ENCODE results near the gene TUBA3D.
A peak's percentile ranks its signal among the peaks of the same experiment; 100 is the strongest.
"Not testable (repeated sequence)": the region's sequence is repeated elsewhere in the genome, so short reads cannot be mapped to it uniquely, and the experiment has no call there.

Gene TUBA3D

GRCh38 chr2:131517856-131518255 lies 41.9 kb downstream of the TUBA3D start:
- H3K27me3 Mint-ChIP-seq; H3K9me3 Mint-ChIP-seq; H3K4me1 Mint-ChIP-seq (ENCODE audit: low read depth); H3K27ac Mint-ChIP-seq; H3K4me3 Mint-ChIP-seq: not testable (repeated sequence)
- peaks cover 15% of the 10 kb centered on the region for H3K36me3 Mint-ChIP-seq (ENCODE audit: low read depth)

- H3K4me3 Mint-ChIP-seq; H3K4me1 Mint-ChIP-seq (ENCODE audit: low read depth); H3K27ac Mint-ChIP-seq; H3K9me3 Mint-ChIP-seq; H3K27me3 Mint-ChIP-seq: not testable (repeated sequence)
- H3K36me3 Mint-ChIP-seq (ENCODE audit: low read depth): peaks cover 15% of the 10 kb centered on the region
Observed at GRCh38 chr2:131518531-131518930, 42.6 kb downstream of the TUBA3D start.

GRCh38 chr2:131519466-131519865 lies 43.5 kb downstream of the TUBA3D start:
- Mint-ChIP-seq H3K27me3 (no peaks in the 10 kb centered on the region), H3K36me3 (ENCODE audit: low read depth) (peaks cover 15% of the 10 kb centered on the region), H3K27ac (no peak overlapping the region), H3K9me3 (no peaks in the 10 kb centered on the region), H3K4me3 (no peak overlapping the region), H3K4me1 (ENCODE audit: low read depth) (no peaks in the 10 kb centered on the region)

GRCh38 chr2:131519871-131520470 lies 44.1 kb downstream of the TUBA3D start:
- not testable (repeated sequence) for H3K27me3 Mint-ChIP-seq; H3K9me3 Mint-ChIP-seq; H3K4me3 Mint-ChIP-seq; H3K27ac Mint-ChIP-seq; H3K4me1 Mint-ChIP-seq (ENCODE audit: low read depth)
- H3K36me3 Mint-ChIP-seq (ENCODE audit: low read depth): peaks cover 15% of the 10 kb centered on the region

GRCh38 chr2:131520526-131520925 lies 44.6 kb downstream of the TUBA3D start:
- no peaks in the 10 kb centered on the region for H3K4me1 Mint-ChIP-seq (ENCODE audit: low read depth)
- H3K36me3 Mint-ChIP-seq (ENCODE audit: low read depth): peaks cover 15% of the 10 kb centered on the region
- no peaks in the 10 kb centered on the region for H3K9me3 Mint-ChIP-seq
- no peaks in the 10 kb centered on the region for H3K27me3 Mint-ChIP-seq
- H3K27ac Mint-ChIP-seq: no peak overlapping the region
- no peak overlapping the region for H3K4me3 Mint-ChIP-seq

- peaks cover 15% of the 10 kb centered on the region for H3K36me3 Mint-ChIP-seq (ENCODE audit: low read depth)
- not testable (repeated sequence) for H3K27ac Mint-ChIP-seq; H3K4me3 Mint-ChIP-seq; H3K9me3 Mint-ChIP-seq; H3K27me3 Mint-ChIP-seq; H3K4me1 Mint-ChIP-seq (ENCODE audit: low read depth)
Observed at GRCh38 chr2:131521524-131521923, 45.6 kb downstream of the TUBA3D start.

- Mint-ChIP-seq H3K9me3 (no peaks in the 10 kb centered on the region), H3K27me3 (no peaks in the 10 kb centered on the region), H3K36me3 (ENCODE audit: low read depth) (peaks cover 11% of the 10 kb centered on the region), H3K27ac (no peak overlapping the region), H3K4me1 (ENCODE audit: low read depth) (no peaks in the 10 kb centered on the region), H3K4me3 (no peak overlapping the region)
Observed at GRCh38 chr2:131521961-131522781, 46.3 kb downstream of the TUBA3D start.

- not testable (repeated sequence) for H3K27ac Mint-ChIP-seq; H3K9me3 Mint-ChIP-seq; H3K27me3 Mint-ChIP-seq; H3K36me3 Mint-ChIP-seq (ENCODE audit: low read depth); H3K4me3 Mint-ChIP-seq
- H3K4me1 Mint-ChIP-seq (ENCODE audit: low read depth): peaks cover 14% of the 10 kb centered on the region
Observed at GRCh38 chr2:131525256-131525655, 49.3 kb downstream of the TUBA3D start.

- H3K9me3 Mint-ChIP-seq: not testable (repeated sequence)
Observed at GRCh38 chr2:131527131-131528001, 51.4 kb downstream of the TUBA3D start, which contains the start of gene CCDC74A. Gene CCDC74A, plus strand, starts transcription at chr2:131527888. Its CDS starts 83 bp downstream, at chr2:131527971.

GRCh38 chr2:131528981-131529863 lies 53.3 kb downstream of the TUBA3D start:
- not testable (repeated sequence) for H3K27me3 Mint-ChIP-seq; H3K36me3 Mint-ChIP-seq (ENCODE audit: low read depth); H3K9me3 Mint-ChIP-seq
- H3K27ac Mint-ChIP-seq: peak overlapping the region; percentile 49
- peaks cover 14% of the 10 kb centered on the region for H3K4me1 Mint-ChIP-seq (ENCODE audit: low read depth)
- peak overlapping the region; percentile 62 for H3K4me3 Mint-ChIP-seq

More at GRCh38 chr2:131527131-131528001, 51.4 kb downstream of the TUBA3D start, which contains the start of gene CCDC74A:
- not testable (repeated sequence) for H3K27me3 Mint-ChIP-seq; H3K36me3 Mint-ChIP-seq (ENCODE audit: low read depth)
- Mint-ChIP-seq H3K4me3 (peak within 1 kb of the TSS; percentile 82), H3K4me1 (ENCODE audit: low read depth) (peaks cover 14% of the 10 kb centered on the region), H3K27ac (peak within 1 kb of the TSS; percentile 82)

GRCh38 chr2:131529864-131530445 lies 54.0 kb downstream of the TUBA3D start:
- not testable (repeated sequence) for H3K27ac Mint-ChIP-seq, H3K9me3 Mint-ChIP-seq, H3K4me3 Mint-ChIP-seq

GRCh38 chr2:131530626-131531344 lies 54.9 kb downstream of the TUBA3D start:
- H3K36me3 Mint-ChIP-seq (ENCODE audit: low read depth); H3K27me3 Mint-ChIP-seq; H3K9me3 Mint-ChIP-seq; H3K27ac Mint-ChIP-seq; H3K4me3 Mint-ChIP-seq: not testable (repeated sequence)
- H3K4me1 Mint-ChIP-seq (ENCODE audit: low read depth): peaks cover 14% of the 10 kb centered on the region

More at GRCh38 chr2:131529864-131530445, 54.0 kb downstream of the TUBA3D start:
- H3K27me3 Mint-ChIP-seq; H3K36me3 Mint-ChIP-seq (ENCODE audit: low read depth): not testable (repeated sequence)
- H3K4me1 Mint-ChIP-seq (ENCODE audit: low read depth): peaks cover 14% of the 10 kb centered on the region

- H3K36me3 Mint-ChIP-seq (ENCODE audit: low read depth); H3K27ac Mint-ChIP-seq; H3K4me3 Mint-ChIP-seq; H3K27me3 Mint-ChIP-seq; H3K9me3 Mint-ChIP-seq: not testable (repeated sequence)
- peaks cover 14% of the 10 kb centered on the region for H3K4me1 Mint-ChIP-seq (ENCODE audit: low read depth)
Observed at GRCh38 chr2:131531547-131532185, 55.7 kb downstream of the TUBA3D start.
